Gastrocnemius medialis (tissue), 4 donors: Measurements from ENCODE around the gene PRRC2A.

ENCODE experiments used
- POLR2A ChIP-seq, 2 donors: fragments of 450-650 bp; IDR thresholded peaks; one replicate each; pipeline ENCODE4 v1.6.1; 2017; ENCODE audit warnings: antibody characterized with exemption in 2 of 2, mild to moderate bottlenecking in 2 of 2, moderate library complexity in 2 of 2
- TF ChIP-seq, protein P1 (sequence below), 5 experiments: fragments of 450-650 bp in 3 of 5; fragments of 200-600 bp in 2 of 5; sonication (generic) in 2 of 5; IDR thresholded peaks in 4 of 5; conservative IDR thresholded peaks in 1 of 5; 1 replicate in 4 of 5; 2 replicates in 1 of 5; pipeline ENCODE4 v1.5.1; 2016 to 2019; ENCODE audit warnings: antibody characterized with exemption in 5 of 5, mild to moderate bottlenecking in 3 of 5, moderate library complexity in 3 of 5

DNA sequence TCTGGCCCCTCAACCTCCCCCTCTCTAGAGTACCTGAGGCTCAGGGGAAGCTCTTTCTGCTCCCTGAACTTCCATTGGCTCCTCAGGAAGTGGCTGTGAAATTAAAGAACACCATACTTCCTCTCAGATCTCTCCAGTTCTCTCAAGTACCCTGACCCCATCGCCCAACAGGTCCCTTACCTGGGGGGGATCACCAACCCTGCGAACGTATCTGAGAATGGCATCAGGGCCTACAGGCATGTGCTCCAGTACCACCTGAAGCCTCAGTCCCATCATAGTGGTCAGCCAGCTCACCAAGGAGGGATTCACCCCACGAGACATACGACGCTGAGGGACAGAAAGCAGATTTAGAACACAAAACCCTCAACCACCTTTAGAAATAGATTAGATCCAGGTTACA is 20.1 kb downstream of the PRRC2A start:
- TF ChIP-seq, protein P1, sequence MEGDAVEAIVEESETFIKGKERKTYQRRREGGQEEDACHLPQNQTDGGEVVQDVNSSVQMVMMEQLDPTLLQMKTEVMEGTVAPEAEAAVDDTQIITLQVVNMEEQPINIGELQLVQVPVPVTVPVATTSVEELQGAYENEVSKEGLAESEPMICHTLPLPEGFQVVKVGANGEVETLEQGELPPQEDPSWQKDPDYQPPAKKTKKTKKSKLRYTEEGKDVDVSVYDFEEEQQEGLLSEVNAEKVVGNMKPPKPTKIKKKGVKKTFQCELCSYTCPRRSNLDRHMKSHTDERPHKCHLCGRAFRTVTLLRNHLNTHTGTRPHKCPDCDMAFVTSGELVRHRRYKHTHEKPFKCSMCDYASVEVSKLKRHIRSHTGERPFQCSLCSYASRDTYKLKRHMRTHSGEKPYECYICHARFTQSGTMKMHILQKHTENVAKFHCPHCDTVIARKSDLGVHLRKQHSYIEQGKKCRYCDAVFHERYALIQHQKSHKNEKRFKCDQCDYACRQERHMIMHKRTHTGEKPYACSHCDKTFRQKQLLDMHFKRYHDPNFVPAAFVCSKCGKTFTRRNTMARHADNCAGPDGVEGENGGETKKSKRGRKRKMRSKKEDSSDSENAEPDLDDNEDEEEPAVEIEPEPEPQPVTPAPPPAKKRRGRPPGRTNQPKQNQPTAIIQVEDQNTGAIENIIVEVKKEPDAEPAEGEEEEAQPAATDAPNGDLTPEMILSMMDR (IDR thresholded peaks at IDR 0.05 in 4 of 5, conservative IDR thresholded peaks at IDR 0.05 in 1 of 5), result no peak
- TF ChIP-seq POLR2A (IDR thresholded peaks at IDR 0.05), result no peak
